ENCODE data around the gene SOS1. TPM values are rescaled to one million over a fixed set of nuclear protein-coding genes. Genes with fewer than 3 reads are reported as not detected.

Gene SOS1
- total RNA-seq, 6 donors from 2014 or later = 10.4 to 51.2 (median 25.3) TPM

- ATAC-seq (ENCODE audit: low FRiP score in 2 of 2) (no peak), DNase-seq (no peak)
- no peak for TF ChIP-seq EP300 (IDR thresholded peaks at IDR 0.05)
- no peak for TF ChIP-seq POLR2A (IDR thresholded peaks at IDR 0.05)
- TF ChIP-seq CTCF (IDR thresholded peaks at IDR 0.05) = no peak
- TF ChIP-seq POLR2AphosphoS5 (IDR thresholded peaks at IDR 0.05) = no peak
- Histone ChIP-seq H3K4me3 (no peak overlapping the region), H3K27me3 (no peaks in the 10 kb centered on the region), H3K27ac (no peak overlapping the region), H3K4me1 (no peaks in the 10 kb centered on the region), H3K36me3 (no peaks in the 10 kb centered on the region), H3K9me3 (no peaks in the 10 kb centered on the region)
- 30 to 60% methylated on average over 1 of the region's 1 CpG for WGBS, 2 donors
Measured at GRCh38 chr2:38932586-38932985, 188.3 kb downstream of the SOS1 start.

Small RNAs within 50 kb of the gene (small RNA-seq; reads per million reads assigned to genes)
- gene HSPE1P13 (0 reads per million in 4 donors), gene RF00019 (0 reads per million in 4 donors), gene RN7SL96P (0 reads per million in 4 donors), gene RNU6-198P (0 reads per million in 4 donors)

Other genes starting within 250 kb of the SOS1 start
- 10 to 100 TPM in 5 of 6 donors, 1 to 10 TPM in 1; 8.0 to 45.1 (median 15.3) TPM for gene DHX57, start 245.1 kb downstream of the SOS1 start, total RNA-seq
- 10 to 100 TPM in 4 of 6 donors, 1 to 10 TPM in 2; 6.3 to 36.0 (median 12.1) TPM for gene MORN2, start 245.1 kb downstream of the SOS1 start, total RNA-seq
- 1 to 10 TPM in 3 of 6 donors, under 1 TPM in 3; 0.34 to 3.1 (median 1.0) TPM for gene ARHGEF33, start 231.2 kb downstream of the SOS1 start, total RNA-seq
- 1 to 10 TPM in 2 of 6 donors, under 1 TPM in 2, not detected in 2; 0.54 to 5.2 (median 1.4) TPM for gene CDKL4, start 122.9 kb upstream of the SOS1 start, total RNA-seq

Measured in upper lobe of left lung (tissue), 6 donors.